ENCODE measurements around the gene JAML. TPM values are rescaled to one million over a fixed set of nuclear protein-coding genes. Genes with fewer than 3 reads are reported as not detected.

JAML gene
- total RNA-seq, 2 experiments from 2014 or later = 26.7 to 30.3 TPM

DNA sequence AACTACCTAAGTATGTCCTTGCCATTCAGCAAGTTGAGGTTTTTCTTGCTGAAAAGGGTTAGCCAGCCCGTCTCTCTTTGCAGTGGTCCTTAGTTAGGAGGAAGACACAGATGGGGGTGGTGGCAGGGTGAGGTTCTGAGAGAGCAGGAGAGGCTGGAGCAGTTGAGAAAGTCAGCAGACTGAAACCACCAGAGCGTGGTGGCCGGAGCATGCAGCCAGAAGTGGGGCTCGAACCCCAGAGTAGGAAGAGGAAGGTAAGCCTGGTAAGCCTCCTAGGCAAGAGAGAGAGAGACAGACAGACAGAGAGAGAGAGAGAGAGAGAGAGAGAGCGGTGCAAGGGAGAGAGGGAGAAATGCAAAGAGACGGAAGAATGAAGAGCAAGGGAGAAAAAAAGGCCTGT lies 63.0 kb downstream of the JAML start:
- peaks cover 49% of the 10 kb centered on the region for H3K27me3 Mint-ChIP-seq
- peaks cover 5% of the 10 kb centered on the region for H3K4me1 Mint-ChIP-seq (ENCODE audit: low read depth)
- H3K36me3 Mint-ChIP-seq (ENCODE audit: low read depth) = no peaks in the 10 kb centered on the region
- intact Hi-C loops (cut with DNase I, micrococcal nuclease) = no loop called here
- POLR2A ChIA-PET = no interaction called here
- H3K4me3 Mint-ChIP-seq = no peak overlapping the region
- H3K4me1 ChIP-seq (ENCODE audit: insufficient read depth, low read length) = peaks cover 2% of the 10 kb centered on the region
- no peak overlapping the region for H3K4me3 ChIP-seq (ENCODE audit: low read length)
- H3K27ac Mint-ChIP-seq = no peak overlapping the region
- CTCF ChIA-PET = no interaction called here
- TF ChIP-seq, protein P1, sequence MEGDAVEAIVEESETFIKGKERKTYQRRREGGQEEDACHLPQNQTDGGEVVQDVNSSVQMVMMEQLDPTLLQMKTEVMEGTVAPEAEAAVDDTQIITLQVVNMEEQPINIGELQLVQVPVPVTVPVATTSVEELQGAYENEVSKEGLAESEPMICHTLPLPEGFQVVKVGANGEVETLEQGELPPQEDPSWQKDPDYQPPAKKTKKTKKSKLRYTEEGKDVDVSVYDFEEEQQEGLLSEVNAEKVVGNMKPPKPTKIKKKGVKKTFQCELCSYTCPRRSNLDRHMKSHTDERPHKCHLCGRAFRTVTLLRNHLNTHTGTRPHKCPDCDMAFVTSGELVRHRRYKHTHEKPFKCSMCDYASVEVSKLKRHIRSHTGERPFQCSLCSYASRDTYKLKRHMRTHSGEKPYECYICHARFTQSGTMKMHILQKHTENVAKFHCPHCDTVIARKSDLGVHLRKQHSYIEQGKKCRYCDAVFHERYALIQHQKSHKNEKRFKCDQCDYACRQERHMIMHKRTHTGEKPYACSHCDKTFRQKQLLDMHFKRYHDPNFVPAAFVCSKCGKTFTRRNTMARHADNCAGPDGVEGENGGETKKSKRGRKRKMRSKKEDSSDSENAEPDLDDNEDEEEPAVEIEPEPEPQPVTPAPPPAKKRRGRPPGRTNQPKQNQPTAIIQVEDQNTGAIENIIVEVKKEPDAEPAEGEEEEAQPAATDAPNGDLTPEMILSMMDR (IDR thresholded peaks at IDR 0.05) = no peak
- no peak overlapping the region for H3K27ac ChIP-seq (ENCODE audit: low read depth in 1 of 2, low read length in 2 of 2)
- H3K9me3 ChIP-seq (ENCODE audit: control insufficient read depth in 1 of 2, insufficient read depth in 1 of 2, low read length in 2 of 2) = no peaks in the 10 kb centered on the region
- ATAC-seq (ENCODE audit: poor library complexity) (no peak), DNase-seq (no peak)
- H3K27me3 ChIP-seq (ENCODE audit: control insufficient read depth in 1 of 2, insufficient read depth in 2 of 2, low read length in 2 of 2) = peaks cover 21 to 27% of the 10 kb centered on the region in 2 experiments
- no peaks in the 10 kb centered on the region for H3K36me3 ChIP-seq (ENCODE audit: insufficient read depth, low read length)
- no peaks in the 10 kb centered on the region for H3K9me3 Mint-ChIP-seq

DNA sequence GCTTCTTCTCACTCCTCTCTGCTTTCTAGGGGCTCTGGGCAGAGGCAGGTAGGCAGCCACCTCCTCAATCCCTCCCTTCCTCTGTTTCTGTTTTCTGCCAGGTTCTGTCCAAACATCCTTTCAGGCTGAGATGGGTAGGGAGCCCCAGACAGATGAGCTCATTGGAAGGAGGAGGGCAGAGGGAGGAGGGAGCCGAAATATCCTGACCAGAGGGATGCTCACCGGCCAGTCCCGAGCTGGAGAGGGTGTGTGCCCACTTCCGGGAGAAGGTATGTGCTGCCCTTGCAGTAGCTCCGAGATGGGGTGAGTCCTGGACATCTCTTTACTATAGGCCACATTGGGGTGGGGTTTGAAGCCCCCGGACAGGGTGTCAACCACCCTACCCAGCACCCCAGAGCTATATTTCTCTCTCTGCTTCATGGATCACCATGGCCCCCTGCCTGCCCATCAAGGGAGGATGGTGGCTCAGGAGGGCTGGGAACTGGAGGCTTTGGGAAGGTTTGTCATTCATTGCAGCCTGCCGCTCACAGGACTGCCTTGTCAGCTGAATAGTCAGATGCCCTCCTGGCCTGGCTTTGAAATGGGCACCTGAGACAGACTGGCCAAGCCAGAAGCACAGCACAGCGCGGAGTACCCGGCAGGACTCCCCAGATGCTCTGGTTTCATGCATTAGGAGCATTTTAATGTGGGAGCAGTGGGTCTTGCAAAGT lies 67.5 kb downstream of the JAML start:
- no peak for ATAC-seq (ENCODE audit: poor library complexity)
- peaks cover 16% of the 10 kb centered on the region for H3K4me1 Mint-ChIP-seq (ENCODE audit: low read depth)
- Histone ChIP-seq H3K4me3 (ENCODE audit: low read length) (no peak overlapping the region), H3K27ac (ENCODE audit: low read depth in 1 of 2, low read length in 2 of 2) (no peak overlapping the region), H3K4me1 (ENCODE audit: insufficient read depth, low read length) (peaks cover 21% of the 10 kb centered on the region), H3K9me3 (ENCODE audit: control insufficient read depth in 1 of 2, insufficient read depth in 1 of 2, low read length in 2 of 2) (peaks cover 0 to 10% of the 10 kb centered on the region in 2 experiments), H3K27me3 (ENCODE audit: control insufficient read depth in 1 of 2, insufficient read depth in 2 of 2, low read length in 2 of 2) (peaks cover 59 to 62% of the 10 kb centered on the region in 2 experiments), H3K36me3 (ENCODE audit: insufficient read depth, low read length) (no peaks in the 10 kb centered on the region)
- no peak for DNase-seq
- H3K4me3 Mint-ChIP-seq = no peak overlapping the region
- no peaks in the 10 kb centered on the region for H3K36me3 Mint-ChIP-seq (ENCODE audit: low read depth)
- intact Hi-C loops (cut with DNase I, micrococcal nuclease) = no loop called here
- TF ChIP-seq, protein P1 (IDR thresholded peaks at IDR 0.05) = no peak
- ChIA-PET POLR2A (no interaction called here), CTCF (no interaction called here)
- no peaks in the 10 kb centered on the region for H3K9me3 Mint-ChIP-seq
- H3K27me3 Mint-ChIP-seq = peaks cover 81% of the 10 kb centered on the region
- no peak overlapping the region for H3K27ac Mint-ChIP-seq

DNA sequence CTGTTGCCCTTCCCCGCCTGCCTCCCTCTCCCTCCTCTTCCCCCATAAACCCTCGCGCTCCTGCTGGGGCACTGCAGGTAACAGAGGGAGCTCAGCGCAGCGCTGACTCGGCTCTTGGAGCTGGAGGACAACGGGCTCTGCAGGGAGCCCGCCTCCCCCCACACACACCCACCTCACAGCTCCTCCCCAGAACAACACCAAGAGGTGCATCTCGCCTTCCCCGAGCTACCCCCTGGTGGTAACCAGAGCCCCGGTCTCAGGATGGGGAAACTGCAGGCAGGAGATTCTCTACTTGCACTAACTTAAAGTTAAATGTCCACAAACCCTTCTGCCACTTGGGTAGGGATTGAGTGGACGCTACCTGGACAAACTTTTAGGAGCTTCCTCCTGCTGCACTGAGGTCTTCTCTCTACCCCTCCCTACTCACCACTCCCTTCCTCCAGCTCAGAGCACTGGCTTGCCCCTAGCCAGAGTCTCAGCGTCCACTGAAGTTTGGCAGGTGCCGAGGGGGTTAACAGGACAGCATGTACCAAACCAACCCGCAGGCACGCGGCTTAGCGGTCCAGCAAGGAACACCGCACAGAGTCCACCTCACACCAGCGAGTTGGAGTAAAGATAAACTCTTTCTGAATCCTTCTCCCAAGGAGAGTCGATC lies 68.2 kb downstream of the JAML start:
- H3K27ac Mint-ChIP-seq = no peak overlapping the region
- no peak overlapping the region for H3K4me3 Mint-ChIP-seq
- H3K9me3 Mint-ChIP-seq = no peaks in the 10 kb centered on the region
- H3K36me3 ChIP-seq (ENCODE audit: insufficient read depth, low read length) = no peaks in the 10 kb centered on the region
- H3K9me3 ChIP-seq (ENCODE audit: control insufficient read depth in 1 of 2, insufficient read depth in 1 of 2, low read length in 2 of 2) = peaks cover 0 to 14% of the 10 kb centered on the region in 2 experiments
- H3K27me3 ChIP-seq (ENCODE audit: control insufficient read depth in 1 of 2, insufficient read depth in 2 of 2, low read length in 2 of 2) = peaks cover 65 to 68% of the 10 kb centered on the region in 2 experiments
- TF ChIP-seq, protein P1 (IDR thresholded peaks at IDR 0.05) = no peak
- H3K4me3 ChIP-seq (ENCODE audit: low read length) = no peak overlapping the region
- peaks cover 16% of the 10 kb centered on the region for H3K4me1 Mint-ChIP-seq (ENCODE audit: low read depth)
- H3K27me3 Mint-ChIP-seq = peaks cover 78% of the 10 kb centered on the region
- ATAC-seq (ENCODE audit: poor library complexity) = peak; percentile 56
- intact Hi-C loops (cut with DNase I, micrococcal nuclease) = no loop called here
- ChIA-PET CTCF (interaction anchor here (1.0 to 1.2 kb wide), 2 partner anchors 12 to 15 kb away, joined by 5 read pairs; no protein-coding TSS in a partner anchor), POLR2A (interaction anchor here (0.5 kb wide), 1 partner anchor 127 kb away, joined by 3 read pairs; no protein-coding TSS in a partner anchor)
- DNase-seq = peak in 3 of 14 experiments; percentile 23 to 40 (median 36)
- peaks cover 24% of the 10 kb centered on the region for H3K4me1 ChIP-seq (ENCODE audit: insufficient read depth, low read length)
- H3K27ac ChIP-seq (ENCODE audit: low read depth in 1 of 2, low read length in 2 of 2) = no peak overlapping the region
- H3K36me3 Mint-ChIP-seq (ENCODE audit: low read depth) = no peaks in the 10 kb centered on the region
